HepG2 (cell line): ENCODE measurements around the gene FAM222B. TPM values are rescaled to one million over a fixed set of nuclear protein-coding genes. Genes with fewer than 3 reads are reported as not detected.
A peak's percentile ranks its signal among the peaks of the same experiment; 100 is the strongest.

Experiments
- EED ChIP-seq: sonication (generic); formaldehyde crosslinking; IDR thresholded peaks from 2 replicates; pipeline ENCODE4 v1.5.0; 2020; ENCODE audit warnings: mild to moderate bottlenecking, missing genetic modification reagents
- EP300 ChIP-seq, 3 experiments: sonication (generic) in 1 of 3; formaldehyde crosslinking in 1 of 3; IDR thresholded peaks; 2 replicates each; pipeline versions ENCODE4 v1.5.1 to v1.6.1; 2011 to 2020; ENCODE audit warnings: low read depth in 2 of 3, low read length in 2 of 3, borderline replicate concordance in 1 of 3, improper control_type of control experiment in 1 of 3, mild to moderate bottlenecking in 1 of 3, missing genetic modification reagents in 1 of 3, moderate library complexity in 1 of 3
- FOXO1 ChIP-seq: sonication (generic); formaldehyde crosslinking; IDR thresholded peaks from 2 replicates; pipeline ENCODE4 v1.4.0; 2020; ENCODE audit warnings: missing genetic modification reagents
- GATA4 ChIP-seq: sonication (generic); IDR thresholded peaks from 2 replicates; pipeline ENCODE4 v1.6.1; 2016; ENCODE audit warnings: antibody characterized with exemption, low read depth, borderline replicate concordance
- HES4 ChIP-seq: sonication (generic); formaldehyde crosslinking; IDR thresholded peaks from 2 replicates; pipeline ENCODE4 v1.9.0; 2021; ENCODE audit warnings: mild to moderate bottlenecking, missing genetic modification reagents, borderline replicate concordance
- NR2C2 ChIP-seq: sonication (generic); formaldehyde crosslinking; IDR thresholded peaks from 2 replicates; pipeline ENCODE4 v1.4.0; 2020; ENCODE audit warnings: missing genetic modification reagents, mild to moderate bottlenecking, moderate library complexity, borderline replicate concordance
- PHB2 ChIP-seq: fragments of 450-650 bp; IDR thresholded peaks from 2 replicates; pipeline ENCODE4 v1.6.1; 2018; ENCODE audit not compliant: partially characterized antibody
- RBM39 ChIP-seq: fragments of 200-400 bp; formaldehyde crosslinking; IDR thresholded peaks from one replicate; pipeline ENCODE4 v1.6.1; 2018; ENCODE audit warnings: antibody characterized with exemption, mild to moderate bottlenecking, low read depth, low read length; ENCODE audit not compliant: poor library complexity, severe bottlenecking
- STAT5B ChIP-seq: sonication (generic); formaldehyde crosslinking; IDR thresholded peaks from 2 replicates; pipeline ENCODE4 v1.4.0; 2020; ENCODE audit warnings: missing genetic modification reagents
- TOPORS ChIP-seq: sonication (generic); formaldehyde crosslinking; IDR thresholded peaks from 2 replicates; pipeline ENCODE4 v1.8.0; 2023; ENCODE audit warnings: mild to moderate bottlenecking, missing genetic modification reagents
- ZBTB42 ChIP-seq: sonication (generic); formaldehyde crosslinking; IDR thresholded peaks from 2 replicates; pipeline ENCODE4 v1.5.0; 2020; ENCODE audit warnings: mild to moderate bottlenecking, missing genetic modification reagents
- ZNF224 ChIP-seq: sonication (generic); formaldehyde crosslinking; IDR thresholded peaks from 2 replicates; pipeline ENCODE4 v1.5.0; 2020; ENCODE audit warnings: mild to moderate bottlenecking, missing genetic modification reagents
- polyA plus RNA-seq, 8 experiments: library from polyadenylated mRNA; depleted of rRNA in 3 of 8; stranded (reverse) in 7 of 8; unstranded in 1 of 8; fragments of >200 nt; fragmentation: Illumina TruSeq in 4 of 8; extraction: Trizol in 4 of 8; gene quantifications; 2 replicates each; pipeline versions ENCODE4 v1.2.1 to v1.2.3, GENCODE V29; 2011 to 2016; ENCODE audit warnings: low read depth in 4 of 8, missing spikeins in 1 of 8, mixed read lengths in 1 of 8; ENCODE audit not compliant: insufficient read depth in 1 of 8
- total RNA-seq, 5 experiments: library from RNA; depleted of rRNA; stranded (reverse); fragments of >200 nt; fragmentation: Illumina TruSeq; extraction: Trizol; gene quantifications; 2 replicates each; pipeline ENCODE4 v1.2.3, GENCODE V29; 2016; ENCODE audit warnings: low read depth in 1 of 5
- TF ChIP-seq, protein P1 (sequence below): sonication (generic); formaldehyde crosslinking; IDR thresholded peaks from 2 replicates; pipeline ENCODE4 v1.4.0; 2020; ENCODE audit warnings: missing genetic modification reagents, borderline replicate concordance
- TF ChIP-seq, protein P2 (sequence below): sonication (generic); formaldehyde crosslinking; IDR thresholded peaks from 2 replicates; pipeline ENCODE4 v1.4.0; 2020; ENCODE audit warnings: low read depth, mild to moderate bottlenecking, missing genetic modification reagents
- TF ChIP-seq, protein P3 (sequence below): sonication (generic); formaldehyde crosslinking; IDR thresholded peaks from 2 replicates; pipeline ENCODE4 v1.4.0; 2020; ENCODE audit warnings: mild to moderate bottlenecking, missing genetic modification reagents
- TF ChIP-seq, protein P4 (sequence below): sonication (generic); formaldehyde crosslinking; IDR thresholded peaks from 2 replicates; pipeline ENCODE4 v1.4.0; 2020; ENCODE audit warnings: mild to moderate bottlenecking, low read depth, missing genetic modification reagents

The FAM222B gene
- total and polyA plus RNA-seq, 2 of the 13 experiments (the other 11 are each of a cell fraction or from before 2014, with no cell fraction given), result 3.5 to 7.3 TPM

DNA sequence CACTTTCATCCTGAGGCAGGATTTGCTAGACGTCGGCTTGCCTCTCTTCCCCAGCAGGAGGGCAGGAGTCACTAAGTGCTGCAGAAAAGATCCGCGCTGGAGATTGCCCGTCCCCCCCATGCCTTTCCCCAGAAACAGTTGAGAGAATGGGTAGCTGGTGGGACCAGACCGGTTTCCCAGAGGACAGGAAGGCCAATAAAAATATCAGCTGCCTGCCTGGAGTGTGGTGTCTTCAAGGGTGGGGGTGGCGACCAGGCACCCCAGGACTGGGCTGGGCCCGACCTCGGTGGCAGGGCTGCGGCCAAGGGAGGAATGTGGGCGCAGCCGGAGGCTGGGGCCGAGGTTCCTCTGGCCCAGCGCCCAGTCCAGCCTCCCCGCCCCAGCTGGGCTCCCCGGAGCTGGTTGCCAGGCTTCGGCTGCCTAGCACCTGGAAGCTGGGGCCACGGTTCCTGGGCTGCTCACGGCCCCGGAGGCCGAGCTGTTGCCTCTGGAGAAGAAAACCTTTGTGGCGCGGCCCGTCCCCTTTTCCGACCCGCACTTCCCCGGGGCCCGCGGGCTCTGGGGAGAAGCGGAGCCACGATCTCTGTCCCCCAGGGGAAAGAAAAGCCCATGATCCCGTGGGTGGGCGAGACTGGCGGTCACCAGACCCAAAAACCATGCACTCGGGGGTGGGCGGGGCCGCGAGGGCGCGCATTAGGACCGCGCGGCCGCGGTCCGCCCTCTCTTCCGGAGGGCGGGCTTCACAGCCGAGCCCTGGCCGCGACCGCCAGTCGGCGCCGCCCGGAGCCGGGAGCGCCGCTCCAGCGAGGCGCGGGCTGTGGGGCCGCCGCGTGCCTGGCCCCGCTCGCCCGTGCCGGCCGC is 99.1 kb downstream of the FAM222B start, which contains the start of gene TRAF4 (continued):
- TF ChIP-seq, protein P1, sequence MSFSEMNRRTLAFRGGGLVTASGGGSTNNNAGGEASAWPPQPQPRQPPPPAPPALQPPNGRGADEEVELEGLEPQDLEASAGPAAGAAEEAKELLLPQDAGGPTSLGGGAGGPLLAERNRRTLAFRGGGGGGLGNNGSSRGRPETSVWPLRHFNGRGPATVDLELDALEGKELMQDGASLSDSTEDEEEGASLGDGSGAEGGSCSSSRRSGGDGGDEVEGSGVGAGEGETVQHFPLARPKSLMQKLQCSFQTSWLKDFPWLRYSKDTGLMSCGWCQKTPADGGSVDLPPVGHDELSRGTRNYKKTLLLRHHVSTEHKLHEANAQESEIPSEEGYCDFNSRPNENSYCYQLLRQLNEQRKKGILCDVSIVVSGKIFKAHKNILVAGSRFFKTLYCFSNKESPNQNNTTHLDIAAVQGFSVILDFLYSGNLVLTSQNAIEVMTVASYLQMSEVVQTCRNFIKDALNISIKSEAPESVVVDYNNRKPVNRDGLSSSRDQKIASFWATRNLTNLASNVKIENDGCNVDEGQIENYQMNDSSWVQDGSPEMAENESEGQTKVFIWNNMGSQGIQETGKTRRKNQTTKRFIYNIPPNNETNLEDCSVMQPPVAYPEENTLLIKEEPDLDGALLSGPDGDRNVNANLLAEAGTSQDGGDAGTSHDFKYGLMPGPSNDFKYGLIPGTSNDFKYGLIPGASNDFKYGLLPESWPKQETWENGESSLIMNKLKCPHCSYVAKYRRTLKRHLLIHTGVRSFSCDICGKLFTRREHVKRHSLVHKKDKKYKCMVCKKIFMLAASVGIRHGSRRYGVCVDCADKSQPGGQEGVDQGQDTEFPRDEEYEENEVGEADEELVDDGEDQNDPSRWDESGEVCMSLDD (CRISPR knock-in tag), result peak; percentile 81; the same call in 1 of the 2 replicates
- 0 out of 2 replicates have a peak, but pooled peaks have one; percentile 35 for TF ChIP-seq ZBTB42
- TF ChIP-seq, protein P2, sequence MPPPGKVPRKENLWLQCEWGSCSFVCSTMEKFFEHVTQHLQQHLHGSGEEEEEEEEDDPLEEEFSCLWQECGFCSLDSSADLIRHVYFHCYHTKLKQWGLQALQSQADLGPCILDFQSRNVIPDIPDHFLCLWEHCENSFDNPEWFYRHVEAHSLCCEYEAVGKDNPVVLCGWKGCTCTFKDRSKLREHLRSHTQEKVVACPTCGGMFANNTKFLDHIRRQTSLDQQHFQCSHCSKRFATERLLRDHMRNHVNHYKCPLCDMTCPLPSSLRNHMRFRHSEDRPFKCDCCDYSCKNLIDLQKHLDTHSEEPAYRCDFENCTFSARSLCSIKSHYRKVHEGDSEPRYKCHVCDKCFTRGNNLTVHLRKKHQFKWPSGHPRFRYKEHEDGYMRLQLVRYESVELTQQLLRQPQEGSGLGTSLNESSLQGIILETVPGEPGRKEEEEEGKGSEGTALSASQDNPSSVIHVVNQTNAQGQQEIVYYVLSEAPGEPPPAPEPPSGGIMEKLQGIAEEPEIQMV (CRISPR knock-in tag), result no peak
- no peak for TF ChIP-seq STAT5B
- TF ChIP-seq ZNF224 (CRISPR knock-in tag), result no peak
- TF ChIP-seq PHB2, result no peak
- TF ChIP-seq, protein P3, sequence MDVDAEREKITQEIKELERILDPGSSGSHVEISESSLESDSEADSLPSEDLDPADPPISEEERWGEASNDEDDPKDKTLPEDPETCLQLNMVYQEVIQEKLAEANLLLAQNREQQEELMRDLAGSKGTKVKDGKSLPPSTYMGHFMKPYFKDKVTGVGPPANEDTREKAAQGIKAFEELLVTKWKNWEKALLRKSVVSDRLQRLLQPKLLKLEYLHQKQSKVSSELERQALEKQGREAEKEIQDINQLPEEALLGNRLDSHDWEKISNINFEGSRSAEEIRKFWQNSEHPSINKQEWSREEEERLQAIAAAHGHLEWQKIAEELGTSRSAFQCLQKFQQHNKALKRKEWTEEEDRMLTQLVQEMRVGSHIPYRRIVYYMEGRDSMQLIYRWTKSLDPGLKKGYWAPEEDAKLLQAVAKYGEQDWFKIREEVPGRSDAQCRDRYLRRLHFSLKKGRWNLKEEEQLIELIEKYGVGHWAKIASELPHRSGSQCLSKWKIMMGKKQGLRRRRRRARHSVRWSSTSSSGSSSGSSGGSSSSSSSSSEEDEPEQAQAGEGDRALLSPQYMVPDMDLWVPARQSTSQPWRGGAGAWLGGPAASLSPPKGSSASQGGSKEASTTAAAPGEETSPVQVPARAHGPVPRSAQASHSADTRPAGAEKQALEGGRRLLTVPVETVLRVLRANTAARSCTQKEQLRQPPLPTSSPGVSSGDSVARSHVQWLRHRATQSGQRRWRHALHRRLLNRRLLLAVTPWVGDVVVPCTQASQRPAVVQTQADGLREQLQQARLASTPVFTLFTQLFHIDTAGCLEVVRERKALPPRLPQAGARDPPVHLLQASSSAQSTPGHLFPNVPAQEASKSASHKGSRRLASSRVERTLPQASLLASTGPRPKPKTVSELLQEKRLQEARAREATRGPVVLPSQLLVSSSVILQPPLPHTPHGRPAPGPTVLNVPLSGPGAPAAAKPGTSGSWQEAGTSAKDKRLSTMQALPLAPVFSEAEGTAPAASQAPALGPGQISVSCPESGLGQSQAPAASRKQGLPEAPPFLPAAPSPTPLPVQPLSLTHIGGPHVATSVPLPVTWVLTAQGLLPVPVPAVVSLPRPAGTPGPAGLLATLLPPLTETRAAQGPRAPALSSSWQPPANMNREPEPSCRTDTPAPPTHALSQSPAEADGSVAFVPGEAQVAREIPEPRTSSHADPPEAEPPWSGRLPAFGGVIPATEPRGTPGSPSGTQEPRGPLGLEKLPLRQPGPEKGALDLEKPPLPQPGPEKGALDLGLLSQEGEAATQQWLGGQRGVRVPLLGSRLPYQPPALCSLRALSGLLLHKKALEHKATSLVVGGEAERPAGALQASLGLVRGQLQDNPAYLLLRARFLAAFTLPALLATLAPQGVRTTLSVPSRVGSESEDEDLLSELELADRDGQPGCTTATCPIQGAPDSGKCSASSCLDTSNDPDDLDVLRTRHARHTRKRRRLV (CRISPR knock-in tag), result no peak
- no peak; the same call in 1 of the 2 replicates for TF ChIP-seq NR2C2 (CRISPR knock-in tag)
- TF ChIP-seq FOXO1 (CRISPR knock-in tag), result no peak
- TF ChIP-seq, protein P4, sequence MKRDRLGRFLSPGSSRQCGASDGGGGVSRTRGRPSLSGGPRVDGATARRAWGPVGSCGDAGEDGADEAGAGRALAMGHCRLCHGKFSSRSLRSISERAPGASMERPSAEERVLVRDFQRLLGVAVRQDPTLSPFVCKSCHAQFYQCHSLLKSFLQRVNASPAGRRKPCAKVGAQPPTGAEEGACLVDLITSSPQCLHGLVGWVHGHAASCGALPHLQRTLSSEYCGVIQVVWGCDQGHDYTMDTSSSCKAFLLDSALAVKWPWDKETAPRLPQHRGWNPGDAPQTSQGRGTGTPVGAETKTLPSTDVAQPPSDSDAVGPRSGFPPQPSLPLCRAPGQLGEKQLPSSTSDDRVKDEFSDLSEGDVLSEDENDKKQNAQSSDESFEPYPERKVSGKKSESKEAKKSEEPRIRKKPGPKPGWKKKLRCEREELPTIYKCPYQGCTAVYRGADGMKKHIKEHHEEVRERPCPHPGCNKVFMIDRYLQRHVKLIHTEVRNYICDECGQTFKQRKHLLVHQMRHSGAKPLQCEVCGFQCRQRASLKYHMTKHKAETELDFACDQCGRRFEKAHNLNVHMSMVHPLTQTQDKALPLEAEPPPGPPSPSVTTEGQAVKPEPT (CRISPR knock-in tag), result 0 out of 2 replicates have a peak, but pooled peaks have one; percentile 16
- TF ChIP-seq TOPORS (CRISPR knock-in tag), result 0 out of 2 replicates have a peak, but pooled peaks have one; percentile 4
- no peak for TF ChIP-seq HES4
- 0 out of 2 replicates have a peak, but pooled peaks have one; percentile 19 for TF ChIP-seq GATA4
- no peak for TF ChIP-seq EP300 (IDR thresholded peaks at IDR 0.05; ENCODE audit: low read depth in 2 of 2, low read length in 2 of 2)
- TF ChIP-seq EP300 (CRISPR knock-in tag; IDR thresholded peaks at IDR 0.05; ENCODE audit: borderline replicate concordance), result no peak
- TF ChIP-seq RBM39, result peak; percentile 15
- no peak for TF ChIP-seq EED
